GM19099 (cell line): ENCODE measurements around the gene RAB1B.

Source experiments
- POLR2A ChIP-seq: IDR thresholded peaks from 3 replicates; pipeline ENCODE4 v1.6.1; 2011; ENCODE audit warnings: low read depth; ENCODE audit not compliant: insufficient read length; ENCODE audit errors: extremely low read depth

RAB1B gene

GRCh38 chr11:66268244-66268951 lies at the start of gene RAB1B:
TSS of gene RAB1B (plus strand) at chr11:66268639. CDS start at chr11:66268680, 41 bp downstream.
- TF ChIP-seq POLR2A: peak; percentile 69

- TF ChIP-seq POLR2A: no peak
These were observed 49.4 kb upstream of the RAB1B start for GRCh38 chr11:66218846-66219620.

GRCh38 chr11:66219846-66220565 lies 48.4 kb upstream of the RAB1B start:
- no peak for TF ChIP-seq POLR2A

DNA sequence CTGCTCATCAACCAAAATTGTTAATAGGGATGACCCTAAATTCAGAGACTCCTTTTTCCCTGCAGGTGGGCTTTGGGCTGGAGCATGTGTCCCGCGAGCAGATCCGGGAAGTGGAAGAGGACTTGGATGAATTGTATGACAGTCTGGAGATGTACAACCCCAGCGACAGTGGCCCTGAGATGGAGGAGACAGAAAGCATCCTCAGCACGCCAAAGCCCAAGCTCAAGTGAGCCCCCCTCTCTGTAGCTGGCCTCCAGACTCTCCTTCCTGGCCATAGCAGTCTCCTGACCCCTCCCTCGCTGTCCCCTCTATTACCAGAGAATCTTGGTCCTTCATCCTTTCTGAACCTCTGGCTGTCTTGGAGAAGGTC lies 47.9 kb upstream of the RAB1B start:
- no peak for TF ChIP-seq POLR2A

DNA sequence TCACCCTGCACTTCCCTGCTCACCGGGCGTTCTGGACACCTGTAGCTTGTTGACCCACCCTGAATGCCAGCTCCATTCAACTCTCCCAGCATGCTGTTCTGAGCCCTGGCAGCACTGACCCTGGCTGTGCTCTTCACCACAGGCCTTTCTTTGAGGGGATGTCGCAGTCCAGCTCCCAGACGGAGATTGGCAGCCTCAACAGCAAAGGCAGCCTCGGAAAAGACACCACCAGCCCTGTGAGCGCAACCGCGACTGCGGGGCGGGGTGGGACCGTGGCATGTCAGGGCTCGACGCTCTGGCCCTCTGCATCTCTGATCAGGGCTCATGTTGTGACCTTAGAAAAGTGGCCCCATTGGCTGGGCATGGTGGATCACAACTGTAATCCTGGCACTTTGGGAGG lies 47.4 kb upstream of the RAB1B start:
- no peak for TF ChIP-seq POLR2A

GRCh38 chr11:66221726-66222236 lies 46.7 kb upstream of the RAB1B start:
- no peak for TF ChIP-seq POLR2A

DNA sequence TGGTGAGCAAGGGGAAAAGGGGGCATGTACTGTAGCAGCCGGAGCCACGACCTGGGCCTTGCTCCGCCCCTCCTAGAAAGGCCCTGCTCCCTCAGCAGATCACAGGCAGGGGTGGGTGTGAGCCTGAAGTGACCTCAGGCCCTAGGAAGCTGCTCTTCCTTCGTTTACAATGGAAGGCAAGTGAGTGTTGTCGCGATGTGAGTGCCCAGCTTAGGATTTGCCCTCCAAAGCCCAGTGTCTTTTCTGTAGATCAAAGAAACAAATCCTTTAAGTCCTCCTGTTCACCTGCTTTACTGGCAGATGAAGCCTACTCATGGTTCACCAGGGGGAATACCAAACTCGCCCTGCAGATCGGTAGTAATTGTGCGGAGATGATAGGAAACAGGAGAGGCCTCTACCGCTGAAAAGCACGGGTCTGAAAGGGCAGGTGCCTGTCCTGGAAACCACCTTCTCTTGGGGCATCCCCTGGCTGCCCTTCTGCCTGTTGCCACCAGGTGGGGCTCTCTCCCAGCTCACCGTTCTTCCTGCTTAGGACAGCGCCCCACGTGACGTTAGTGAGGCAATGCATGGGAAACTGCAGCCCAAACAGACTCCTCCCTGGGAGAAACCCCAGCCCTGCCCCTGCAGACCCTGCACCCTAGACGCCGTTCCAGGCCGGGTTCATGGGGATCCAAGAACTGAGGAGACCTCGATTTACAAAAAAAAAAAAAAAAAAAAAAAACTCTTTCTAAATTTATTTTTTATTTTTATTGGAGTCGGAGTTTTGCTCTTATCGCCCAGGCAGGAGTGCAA lies 45.9 kb upstream of the RAB1B start:
- peak; percentile 41 for TF ChIP-seq POLR2A

DNA sequence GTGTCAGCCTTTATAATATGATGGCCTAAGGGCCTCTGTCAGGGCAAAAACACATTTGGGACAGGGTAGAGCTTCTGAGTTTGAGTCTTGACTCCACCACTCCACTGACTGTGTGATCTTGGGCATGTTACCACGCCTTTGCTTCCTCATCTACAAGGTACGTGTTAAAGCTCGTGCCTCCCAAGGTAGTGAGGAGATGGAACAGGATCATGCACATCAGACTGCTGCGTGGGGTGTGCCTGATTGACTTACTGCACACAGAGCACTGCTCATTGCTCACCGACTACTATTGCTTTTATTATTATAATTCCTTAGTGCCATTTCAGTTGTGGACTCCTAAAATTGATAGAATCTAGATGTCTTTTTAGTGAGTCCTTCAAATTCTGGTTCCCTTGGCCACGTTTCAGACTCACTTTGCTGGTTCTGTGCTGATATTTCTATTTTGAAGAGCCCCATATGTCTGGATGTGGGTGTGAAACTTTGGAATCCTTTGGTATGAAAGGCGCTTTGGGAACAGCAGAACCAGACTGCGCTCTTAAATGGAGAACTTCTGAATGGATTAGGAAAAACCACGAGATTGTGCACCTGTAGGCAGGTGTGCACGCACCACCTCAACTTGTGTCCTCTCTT lies 44.1 kb upstream of the RAB1B start:
- no peak for TF ChIP-seq POLR2A

DNA sequence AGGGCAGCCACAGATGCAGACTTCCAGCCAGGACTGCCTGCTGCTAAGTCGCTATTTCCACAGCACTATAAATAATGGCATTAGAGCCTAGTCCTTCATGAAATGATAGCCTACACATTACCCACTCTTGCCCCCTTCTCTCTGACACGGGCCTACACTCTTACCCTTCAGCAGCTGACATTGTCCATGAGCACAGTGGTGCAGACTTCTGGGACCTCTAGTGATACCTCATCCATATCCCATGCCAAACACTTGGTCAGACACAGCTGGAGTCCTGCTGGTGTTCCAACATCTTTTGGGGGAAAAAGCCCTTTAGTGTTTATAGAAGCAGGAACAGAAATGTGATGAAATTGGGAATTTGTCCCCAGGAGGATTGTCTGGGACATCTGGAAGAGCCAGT lies 43.4 kb upstream of the RAB1B start:
- TF ChIP-seq POLR2A: no peak

DNA sequence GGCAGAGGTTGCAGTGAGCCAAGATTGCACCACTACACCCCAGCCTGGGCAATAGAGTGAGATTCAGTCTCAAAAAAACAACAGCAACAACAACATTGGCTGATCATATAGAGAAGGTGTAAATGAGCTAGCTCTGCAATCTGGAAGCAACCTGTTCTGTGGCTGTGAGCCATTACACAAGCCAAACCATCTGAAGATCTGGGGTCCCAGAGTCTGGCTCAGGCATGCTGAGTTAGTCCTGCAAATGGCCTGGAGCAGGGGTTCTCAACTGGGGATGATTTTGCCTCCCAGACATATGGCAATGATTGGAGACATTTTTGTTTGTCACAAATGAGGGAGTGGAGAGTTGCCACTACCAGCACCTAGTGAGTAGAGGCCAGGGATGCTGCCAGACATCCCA lies 42.3 kb upstream of the RAB1B start:
- no peak for TF ChIP-seq POLR2A

DNA sequence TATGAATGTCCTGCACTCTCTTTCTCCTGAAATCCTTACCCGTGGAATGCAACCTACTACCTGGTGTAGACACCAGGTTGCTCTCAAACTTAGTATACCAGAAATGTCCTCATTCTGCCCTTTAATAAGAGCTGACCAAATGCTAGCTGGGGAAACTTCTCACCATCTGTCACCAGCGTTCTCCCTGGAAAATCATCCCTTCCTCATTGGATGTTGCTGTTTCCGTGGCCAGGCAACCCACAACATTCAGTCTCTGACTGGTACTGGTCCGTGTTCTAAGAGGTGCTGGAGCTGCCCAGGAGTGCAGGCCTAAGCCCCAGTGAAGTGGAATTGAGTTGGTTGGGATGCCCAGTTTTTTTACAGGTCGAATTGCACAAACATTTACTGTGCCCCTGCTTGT lies 40.7 kb upstream of the RAB1B start:
- no peak for TF ChIP-seq POLR2A

GRCh38 chr11:66228521-66228920 lies 39.9 kb upstream of the RAB1B start:
- TF ChIP-seq POLR2A: no peak

DNA sequence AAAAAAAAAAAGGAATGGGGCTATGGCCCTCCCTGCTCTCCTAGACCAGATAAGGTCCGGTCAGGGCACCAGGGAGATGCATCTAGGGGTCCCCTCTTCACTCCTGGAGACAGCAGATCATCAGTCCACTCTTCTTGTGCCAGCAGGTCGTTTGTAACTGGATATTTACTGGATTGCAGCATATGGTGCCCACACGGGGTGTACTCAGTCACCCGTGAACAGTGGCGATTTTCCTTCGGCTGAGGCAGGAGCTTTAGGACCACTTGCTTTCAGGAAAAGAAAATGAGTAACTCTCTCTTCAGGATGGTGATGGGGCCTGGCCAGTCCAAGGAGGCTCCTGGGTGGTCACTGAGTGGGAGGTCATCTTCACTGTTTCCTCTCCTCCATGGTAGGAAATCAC lies 38.3 kb upstream of the RAB1B start:
- TF ChIP-seq POLR2A: no peak

- no peak for TF ChIP-seq POLR2A
These were observed 37.5 kb upstream of the RAB1B start for GRCh38 chr11:66230978-66231377.
